Measurements from ENCODE around the gene RASA3. TPM values are rescaled to one million over a fixed set of nuclear protein-coding genes. Genes with fewer than 3 reads are reported as not detected.

Gene RASA3
- total and polyA plus RNA-seq, 10 of the 15 experiments (the other 5 are each of a cell fraction or from before 2014, with no cell fraction given): 0.79 to 33.9 (median 17.6) TPM

- intact Hi-C loops (cut with micrococcal nuclease; ENCODE audit: unreplicated experiment) (no loop called here), in situ Hi-C loops (cut with MboI) (no loop called here)
- Histone ChIP-seq H3K27ac (ENCODE audit: control insufficient read depth, insufficient read depth) (no peak overlapping the region), H3K4me3 (no peak overlapping the region), H3K9ac (ENCODE audit: control insufficient read depth, insufficient read depth, low read length) (no peak overlapping the region), H3K9me3 (replicated peaks; ENCODE audit: control insufficient read depth, insufficient read depth, low read length) (no peaks in the 10 kb centered on the region), H3K36me3 (ENCODE audit: control insufficient read depth in 2 of 2, insufficient read depth in 2 of 2, low read length in 1 of 2) (no peaks in the 10 kb centered on the region), H3K27me3 (replicated peaks in 1 of 2; ENCODE audit: control insufficient read depth in 2 of 2, insufficient read depth in 2 of 2, low read length in 1 of 2) (no peaks in the 10 kb centered on the region), H3K4me2 (ENCODE audit: control insufficient read depth, insufficient read depth) (no peak overlapping the region), H2AFZ (ENCODE audit: control insufficient read depth, low read depth, low read length) (no peak overlapping the region), H3K79me2 (ENCODE audit: control insufficient read depth, insufficient read depth, low read length) (no peaks in the 10 kb centered on the region), H3K4me1 (ENCODE audit: control insufficient read depth, insufficient read depth, low read length) (no peaks in the 10 kb centered on the region), H4K20me1 (ENCODE audit: control insufficient read depth, insufficient read depth) (no peaks in the 10 kb centered on the region)
- ChIA-PET RAD21 (ENCODE audit: unreplicated experiment) (no interaction called here), POLR2A (no interaction called here), SMC1A (ENCODE audit: uncharacterized antibody, unreplicated experiment) (no interaction called here), CTCF (no interaction called here)
- TF ChIP-seq ZBED1 (IDR thresholded peaks at IDR 0.05; ENCODE audit: borderline replicate concordance) (no peak), IRF5 (IDR thresholded peaks at IDR 0.05; ENCODE audit: borderline replicate concordance) (no peak), GABPA (IDR thresholded peaks at IDR 0.05; ENCODE audit: low read depth) (no peak)
- FAIRE-seq (no peak), ATAC-seq (no peak), DNase-seq (ENCODE audit: low read depth, low spot score) (no peak)
- BruUV-seq (replicated peaks): no TSS peak
- WGBS (ENCODE audit: insufficient coverage, insufficient replicate concordance, low lambda C conversion rate, missing lambda C conversion rate): 79% methylated on average over 20 of the region's 20 CpGs
Measured at GRCh38 chr13:113967729-113968462, 164.5 kb downstream of the RASA3 start.

GRCh38 chr13:113967206-113967720, 165.2 kb downstream of the RASA3 start:
- no peak for ATAC-seq
- Histone ChIP-seq H3K4me3 (no peak overlapping the region), H3K9me3 (replicated peaks; ENCODE audit: control insufficient read depth, insufficient read depth, low read length) (no peaks in the 10 kb centered on the region), H4K20me1 (ENCODE audit: control insufficient read depth, insufficient read depth) (no peaks in the 10 kb centered on the region), H3K27ac (ENCODE audit: control insufficient read depth, insufficient read depth) (no peak overlapping the region), H3K4me2 (ENCODE audit: control insufficient read depth, insufficient read depth) (no peak overlapping the region), H2AFZ (ENCODE audit: control insufficient read depth, low read depth, low read length) (no peak overlapping the region), H3K36me3 (ENCODE audit: control insufficient read depth in 2 of 2, insufficient read depth in 2 of 2, low read length in 1 of 2) (no peaks in the 10 kb centered on the region), H3K4me1 (ENCODE audit: control insufficient read depth, insufficient read depth, low read length) (no peaks in the 10 kb centered on the region), H3K9ac (ENCODE audit: control insufficient read depth, insufficient read depth, low read length) (no peak overlapping the region), H3K27me3 (replicated peaks in 1 of 2; ENCODE audit: control insufficient read depth in 2 of 2, insufficient read depth in 2 of 2, low read length in 1 of 2) (no peaks in the 10 kb centered on the region), H3K79me2 (ENCODE audit: control insufficient read depth, insufficient read depth, low read length) (no peaks in the 10 kb centered on the region)
- RAD21 ChIA-PET (ENCODE audit: unreplicated experiment): no interaction called here
- no peak for DNase-seq (ENCODE audit: low read depth, low spot score)
- POLR2A ChIA-PET: no interaction called here
- BruUV-seq (replicated peaks): no TSS peak
- in situ Hi-C loops (cut with MboI): no loop called here
- 45% methylated on average over 9 of the region's 9 CpGs for WGBS (ENCODE audit: insufficient coverage, insufficient replicate concordance, low lambda C conversion rate, missing lambda C conversion rate)
- intact Hi-C loops (cut with micrococcal nuclease; ENCODE audit: unreplicated experiment): no loop called here
- FAIRE-seq: no peak
- CTCF ChIA-PET: no interaction called here
- SMC1A ChIA-PET (ENCODE audit: uncharacterized antibody, unreplicated experiment): no interaction called here
- TF ChIP-seq POLR2AphosphoS5 (IDR thresholded peaks at IDR 0.05; ENCODE audit: low read length): no peak
- no peak for TF ChIP-seq HDAC2 (IDR thresholded peaks at IDR 0.05)
- TF ChIP-seq STAT1 (conservative IDR thresholded peaks at IDR 0.05): no peak
- TF ChIP-seq CBFB (IDR thresholded peaks at IDR 0.05; ENCODE audit: low read depth): no peak
- TF ChIP-seq REST (IDR thresholded peaks at IDR 0.05; ENCODE audit: low read depth, low read length): no peak
- TF ChIP-seq ZNF274 (IDR thresholded peaks at IDR 0.05; ENCODE audit: insufficient read depth, insufficient read length): no peak
- TF ChIP-seq HDAC6 (IDR thresholded peaks at IDR 0.05; ENCODE audit: unreplicated experiment): no peak
- no peak for TF ChIP-seq TCF7 (IDR thresholded peaks at IDR 0.05; ENCODE audit: borderline replicate concordance)
- no peak for TF ChIP-seq YBX1 (IDR thresholded peaks at IDR 0.05)

All from GM12878 (cell line).